NCI-H2227 (cell line): ENCODE results near the gene METTL25.
A peak's percentile ranks its signal among the peaks of the same experiment; 100 is the strongest.

Experiments
- DNase-seq: peaks from one replicate; lab custom pipeline; 2025; ENCODE audit not compliant: unreplicated experiment; lab: John Stamatoyannopoulos, UW

The METTL25 gene

DNA sequence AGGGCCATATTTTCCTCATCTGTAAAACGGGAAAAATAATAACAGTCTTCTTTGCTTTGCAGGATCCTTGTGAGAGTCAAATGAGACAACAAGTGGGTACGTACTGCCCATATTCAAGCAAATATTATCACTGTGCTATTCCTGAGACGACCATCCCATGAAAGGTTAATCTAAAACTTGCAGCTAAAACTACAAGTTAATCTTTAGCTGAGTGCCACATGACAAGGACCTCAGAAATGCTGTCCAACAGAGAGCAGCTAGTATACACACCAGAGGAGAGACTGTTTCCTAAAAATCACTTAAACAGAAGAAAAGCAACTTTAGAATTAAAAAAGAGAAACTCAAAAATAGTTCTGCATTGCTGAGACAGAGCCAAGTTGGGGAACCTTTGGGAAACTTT lies 165.7 kb downstream of the METTL25 start:
- no peak for DNase-seq

DNA sequence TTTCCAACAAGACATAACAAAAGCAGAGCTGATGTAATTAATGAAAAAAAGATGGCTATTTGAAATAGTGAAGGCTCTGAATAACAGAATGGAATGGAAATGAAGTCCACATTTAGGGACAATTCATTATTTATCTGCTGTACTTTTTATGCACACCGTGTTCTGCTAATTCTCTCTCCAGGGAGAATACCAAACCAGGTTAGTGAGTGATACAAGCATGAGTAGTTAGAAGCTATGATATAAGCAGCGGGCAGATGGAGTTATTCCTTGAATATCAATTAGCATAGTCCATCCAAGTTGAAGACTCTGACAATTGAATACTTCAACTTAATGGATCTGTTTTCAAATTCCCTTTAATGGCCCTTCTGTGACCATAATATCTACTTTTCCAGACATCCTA lies 166.3 kb downstream of the METTL25 start:
- DNase-seq: no peak

- no peak for DNase-seq
Observed at GRCh38 chr12:82525616-82526015, 167.3 kb downstream of the METTL25 start.

- DNase-seq: peak; percentile 70
Observed at GRCh38 chr12:82527165-82527780, 168.9 kb downstream of the METTL25 start.
